SH-SY5Y (cell line): Measurements from ENCODE around the gene KNOP1.

Experiments
- GATA2 ChIP-seq: IDR thresholded peaks from 2 replicates; pipeline ENCODE4 v1.6.1; 2011; ENCODE audit warnings: mild to moderate bottlenecking, low read depth, low read length
- GATA3 ChIP-seq: IDR thresholded peaks from 2 replicates; pipeline ENCODE4 v1.6.1; 2011; ENCODE audit warnings: low read depth, mild to moderate bottlenecking, low read length, moderate library complexity

- no peak for TF ChIP-seq GATA3
- TF ChIP-seq GATA2: no peak
These were observed 14.7 kb downstream of the KNOP1 start for GRCh38 chr16:19703172-19703889.
